HG03342 (cell line): Measurements from ENCODE around the gene PMS2.
"Not testable (repeated sequence)": the region's sequence is repeated elsewhere in the genome, so short reads cannot be mapped to it uniquely, and the experiment has no call there.

Source experiments
- ATAC-seq: cut with Tn5 transposase; IDR thresholded peaks from one replicate; pipeline ENCODE4 v1.9.1; 2021; ENCODE audit warnings: mild to moderate bottlenecking, moderate library complexity; ENCODE audit not compliant: unreplicated experiment

Gene PMS2, protein sequence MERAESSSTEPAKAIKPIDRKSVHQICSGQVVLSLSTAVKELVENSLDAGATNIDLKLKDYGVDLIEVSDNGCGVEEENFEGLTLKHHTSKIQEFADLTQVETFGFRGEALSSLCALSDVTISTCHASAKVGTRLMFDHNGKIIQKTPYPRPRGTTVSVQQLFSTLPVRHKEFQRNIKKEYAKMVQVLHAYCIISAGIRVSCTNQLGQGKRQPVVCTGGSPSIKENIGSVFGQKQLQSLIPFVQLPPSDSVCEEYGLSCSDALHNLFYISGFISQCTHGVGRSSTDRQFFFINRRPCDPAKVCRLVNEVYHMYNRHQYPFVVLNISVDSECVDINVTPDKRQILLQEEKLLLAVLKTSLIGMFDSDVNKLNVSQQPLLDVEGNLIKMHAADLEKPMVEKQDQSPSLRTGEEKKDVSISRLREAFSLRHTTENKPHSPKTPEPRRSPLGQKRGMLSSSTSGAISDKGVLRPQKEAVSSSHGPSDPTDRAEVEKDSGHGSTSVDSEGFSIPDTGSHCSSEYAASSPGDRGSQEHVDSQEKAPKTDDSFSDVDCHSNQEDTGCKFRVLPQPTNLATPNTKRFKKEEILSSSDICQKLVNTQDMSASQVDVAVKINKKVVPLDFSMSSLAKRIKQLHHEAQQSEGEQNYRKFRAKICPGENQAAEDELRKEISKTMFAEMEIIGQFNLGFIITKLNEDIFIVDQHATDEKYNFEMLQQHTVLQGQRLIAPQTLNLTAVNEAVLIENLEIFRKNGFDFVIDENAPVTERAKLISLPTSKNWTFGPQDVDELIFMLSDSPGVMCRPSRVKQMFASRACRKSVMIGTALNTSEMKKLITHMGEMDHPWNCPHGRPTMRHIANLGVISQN

GRCh38 chr7:6008668-6009611 lies at the start of gene PMS2, which contains the start of gene AIMP2:
TSS of gene PMS2 (minus strand) at chr7:6009049. CDS start at chr7:6009019, 30 bp downstream.
TSS of gene AIMP2 (plus strand) at chr7:6009272. CDS start at chr7:6009364, 92 bp downstream.
- ATAC-seq: peak; percentile 97

DNA sequence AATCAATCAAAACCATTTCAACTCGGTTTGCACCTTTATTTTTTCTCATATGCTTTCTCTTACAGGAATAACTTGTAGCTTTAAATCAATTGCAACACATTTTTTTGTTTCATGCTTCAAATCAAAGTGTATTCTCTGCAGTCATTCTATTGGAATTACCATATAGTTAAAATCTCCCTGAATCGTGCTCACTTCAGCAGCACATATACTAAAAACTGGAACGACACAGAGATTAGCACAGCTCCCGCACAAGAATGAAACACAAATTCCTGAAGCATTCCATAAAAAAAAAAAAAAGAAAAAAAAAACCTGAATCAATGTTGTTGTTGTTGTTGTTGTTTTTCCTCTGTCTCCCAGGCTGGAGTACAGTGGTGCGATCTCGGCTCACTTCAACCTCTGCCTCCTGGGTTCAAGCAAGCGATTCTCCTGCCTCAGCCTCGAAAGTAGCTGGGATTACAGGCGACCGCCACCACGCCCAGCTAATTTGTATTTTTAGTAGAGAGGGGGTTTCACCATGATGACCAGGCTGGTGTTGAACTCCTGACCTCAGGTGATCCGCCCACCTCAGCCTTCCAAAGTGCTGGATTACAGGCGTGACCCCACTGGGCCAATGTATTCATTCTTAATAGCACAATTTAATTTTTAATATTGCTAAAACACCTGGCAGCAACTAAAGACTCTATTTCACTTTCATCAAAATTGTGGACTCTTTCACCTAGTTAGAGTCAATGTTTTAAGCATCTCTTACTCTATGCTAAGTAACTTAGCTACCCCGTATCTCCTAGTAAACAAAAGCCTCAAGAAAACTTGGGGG lies 48.7 kb upstream of the PMS2 start:
- no peak for ATAC-seq

- ATAC-seq: no peak
Observed at GRCh38 chr7:6056616-6057015, 47.8 kb upstream of the PMS2 start.

DNA sequence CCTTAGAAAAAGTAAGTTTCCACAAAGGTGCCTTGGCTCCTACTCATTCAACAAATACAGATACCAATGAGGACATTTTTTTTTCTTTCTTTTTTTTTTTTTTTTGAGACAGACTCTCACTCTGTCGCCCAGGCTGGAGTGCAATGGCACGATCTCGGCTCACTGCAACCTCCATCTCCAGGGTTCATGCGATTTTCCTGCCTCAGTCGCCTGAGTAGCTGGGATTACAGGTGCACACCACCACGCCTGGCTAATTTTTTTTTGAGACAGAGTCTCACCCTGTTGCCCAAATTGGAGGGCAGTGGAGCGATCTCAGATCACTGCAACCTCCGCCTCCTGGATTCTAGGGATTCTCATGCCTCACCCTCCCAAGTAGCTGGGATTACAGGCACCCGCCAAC lies 42.3 kb upstream of the PMS2 start:
- ATAC-seq: not testable (repeated sequence)

DNA sequence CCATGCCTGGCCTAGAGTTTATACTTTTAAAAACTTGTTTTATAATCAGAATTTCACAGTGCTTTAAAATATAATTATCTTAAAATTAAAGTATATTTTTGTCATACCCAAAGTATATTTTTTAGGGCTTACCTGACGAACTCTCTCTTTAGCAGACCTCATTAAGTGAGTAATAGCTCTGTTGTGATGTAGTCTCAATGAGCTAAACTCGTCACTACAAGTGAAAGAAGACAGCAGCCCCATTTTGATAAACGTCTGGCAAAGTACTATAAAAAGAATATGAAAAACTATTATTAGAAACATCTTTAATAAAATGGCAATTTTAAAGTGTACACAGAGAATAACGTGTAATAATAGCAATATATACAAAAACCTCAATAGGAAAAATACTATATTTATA lies 40.9 kb upstream of the PMS2 start:
- no peak for ATAC-seq

- ATAC-seq: no peak
Observed at GRCh38 chr7:6035686-6036085, 26.8 kb upstream of the PMS2 start.

- ATAC-seq: no peak
Observed at GRCh38 chr7:6035165-6035564, 26.3 kb upstream of the PMS2 start.

DNA sequence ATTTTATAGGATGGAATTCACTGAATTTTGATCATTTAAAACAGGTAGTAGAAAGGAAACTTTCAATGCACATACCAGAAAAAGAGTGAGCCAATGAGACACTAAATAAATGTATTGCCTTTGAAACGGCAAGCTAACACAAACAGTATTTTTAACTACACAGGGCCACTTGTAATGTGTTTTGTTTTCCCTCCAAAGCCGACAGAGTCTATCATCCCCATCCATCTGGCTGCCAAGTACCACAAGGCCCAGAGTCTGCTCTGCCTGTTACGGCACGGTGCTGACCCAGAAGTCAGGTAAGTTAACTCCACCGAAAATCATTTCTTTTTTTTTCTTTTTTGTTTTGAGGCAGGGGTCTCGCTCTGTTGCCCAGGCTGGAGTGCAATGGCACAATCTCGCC lies 23.8 kb upstream of the PMS2 start:
- no peak for ATAC-seq

GRCh38 chr7:6032167-6032566 lies 23.3 kb upstream of the PMS2 start:
- no peak for ATAC-seq

GRCh38 chr7:6031567-6031966 lies 22.7 kb upstream of the PMS2 start:
- ATAC-seq: no peak

DNA sequence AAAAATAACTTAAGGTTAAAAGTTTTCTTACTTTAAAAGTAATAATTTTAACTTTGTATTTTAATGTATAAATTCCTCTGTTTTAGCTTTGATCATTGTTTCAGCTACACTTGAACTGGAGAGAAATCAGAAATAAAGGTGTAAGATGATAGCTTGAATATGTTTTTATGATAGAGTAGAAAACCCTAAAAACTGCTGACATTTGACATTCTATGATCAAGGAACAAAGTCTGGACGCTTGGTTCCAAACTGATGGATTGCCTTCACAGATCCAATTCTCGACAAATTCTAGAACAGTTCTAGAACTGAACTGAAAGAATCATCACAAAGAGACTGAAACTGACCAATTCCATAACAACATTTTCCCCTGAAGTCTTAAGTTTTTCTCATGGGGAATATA lies 22.1 kb upstream of the PMS2 start, which contains the start of gene ANKRD61:
Gene ANKRD61, plus strand, starts transcription at position 389 of the 400 bp plus-strand sequence. Its CDS starts 0 bp downstream, at position 389.
- no peak for ATAC-seq

GRCh38 chr7:6028563-6028962 lies 19.7 kb upstream of the PMS2 start:
- ATAC-seq: no peak

DNA sequence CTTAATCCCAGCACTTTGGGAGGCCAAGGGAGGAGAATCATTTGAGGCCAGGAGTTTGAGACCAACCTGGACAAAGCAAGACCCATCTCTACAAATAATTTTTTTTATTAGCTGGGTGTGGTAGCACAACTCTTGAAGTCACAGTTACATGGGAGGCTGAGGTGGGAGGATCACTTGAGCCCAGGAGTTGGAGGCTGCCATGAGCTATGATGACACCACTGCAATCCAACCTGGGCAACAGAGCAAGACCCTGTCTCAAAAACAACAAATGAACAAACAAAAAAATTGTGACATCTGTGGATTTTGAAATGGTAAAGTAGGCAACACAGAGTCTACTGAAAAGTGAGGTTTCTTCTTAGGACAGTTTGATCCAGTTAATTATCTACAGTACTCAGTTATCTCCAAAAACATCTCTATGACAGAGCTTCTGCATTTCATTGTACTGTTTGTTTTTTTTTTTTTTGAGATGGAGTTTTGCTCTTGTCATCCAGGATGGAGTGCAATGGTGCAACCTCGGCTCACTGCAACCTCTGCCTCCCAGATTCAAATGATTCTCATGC lies 19.0 kb upstream of the PMS2 start:
- ATAC-seq: no peak

DNA sequence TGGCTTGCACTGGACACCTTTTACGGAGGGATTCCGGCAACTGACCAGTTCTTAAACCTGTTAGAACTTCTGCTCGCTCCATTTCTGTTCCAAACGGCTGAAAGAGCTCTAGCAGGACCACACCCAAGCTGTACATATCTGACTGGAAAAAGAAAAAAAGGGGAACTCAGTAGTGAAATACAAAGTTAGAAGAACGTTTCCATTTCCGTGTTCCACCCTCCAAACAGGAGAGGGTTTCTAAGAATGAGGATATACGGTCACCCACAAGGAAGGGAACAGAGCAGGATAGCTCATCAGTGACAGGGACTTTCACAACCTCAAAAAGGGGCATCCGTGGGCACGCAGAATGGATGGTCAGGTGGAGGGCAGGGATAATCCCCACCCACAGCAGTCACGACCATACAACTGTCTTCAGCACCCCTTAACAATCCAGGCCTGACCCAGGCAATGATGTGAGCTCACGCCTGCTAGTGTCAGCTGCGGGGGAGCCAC lies 18.0 kb upstream of the PMS2 start:
- no peak for ATAC-seq

GRCh38 chr7:6026011-6026819 lies 17.4 kb upstream of the PMS2 start:
- peak; percentile 82 for ATAC-seq

- no peak for ATAC-seq
Observed at GRCh38 chr7:6023974-6024435, 15.2 kb upstream of the PMS2 start.

DNA sequence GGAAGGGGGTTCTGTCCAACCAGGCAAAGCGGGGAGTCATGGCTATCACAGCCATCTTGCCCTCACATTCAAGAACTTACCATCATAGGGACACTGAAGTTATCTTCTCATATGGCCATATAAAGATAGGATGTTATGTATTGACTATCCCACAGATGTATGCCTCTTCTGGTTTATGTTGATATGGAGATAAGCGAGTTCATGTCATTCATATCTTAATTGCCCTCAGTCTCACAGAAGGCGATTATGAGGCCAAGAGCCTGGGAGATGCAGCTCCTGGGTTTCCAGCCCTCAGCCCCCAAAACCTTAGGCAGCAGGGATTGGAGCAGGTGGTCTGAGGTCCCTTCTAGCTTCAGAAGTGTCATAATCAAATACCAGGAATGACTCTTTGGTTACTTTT lies 13.9 kb upstream of the PMS2 start:
- ATAC-seq: no peak
